T-helper 17 cell (primary cell): ENCODE data around the gene TOP3A. TPM values are rescaled to one million over a fixed set of nuclear protein-coding genes. Genes with fewer than 3 reads are reported as not detected.

Experiments used
- ATAC-seq: fragments of 150-1000 bp; cut with Tn5 transposase; 2 replicates; pipeline ENCODE4 v1.10.0; 2021; ENCODE audit warnings: mild to moderate bottlenecking, moderate library complexity
- DNase-seq, 3 donors: peaks; one replicate each; pipeline versions ENCODE4 v3.0.0 to v3.0.0-alpha.2; 2020 to 2021
- H3K9me3 ChIP-seq: one replicate; pipeline ENCODE4 v1.7.0; 2013; ENCODE audit warnings: low read length, mild to moderate bottlenecking; ENCODE audit not compliant: control insufficient read depth, poor library complexity, severe bottlenecking
- H3K27ac Mint-ChIP-seq: one replicate; pipeline ENCODE4 v1.8.0; 2022; ENCODE audit warnings: mild to moderate bottlenecking, moderate library complexity, mixed read lengths
- H3K27me3 Mint-ChIP-seq: one replicate; pipeline ENCODE4 v1.8.0; 2022; ENCODE audit warnings: mixed read lengths
- H3K36me3 Mint-ChIP-seq: one replicate; pipeline ENCODE4 v1.8.0; 2022; ENCODE audit warnings: low read depth, mixed read lengths
- H3K4me1 Mint-ChIP-seq: one replicate; pipeline ENCODE4 v1.8.0; 2022; ENCODE audit warnings: mild to moderate bottlenecking, mixed read lengths
- H3K4me3 Mint-ChIP-seq: one replicate; pipeline ENCODE4 v1.8.0; 2022; ENCODE audit warnings: mild to moderate bottlenecking, moderate library complexity, mixed read lengths
- total RNA-seq, 4 donors: library from RNA in 2 of 4; stranded (reverse) in 2 of 4; gene quantifications; one replicate each; pipeline ENCODE4 v1.2.3 and lab custom pipeline; 2022 to 2026

Gene TOP3A
- total RNA-seq, 2 donors from 2014 or later = 31.8 to 38.4 TPM

GRCh38 chr17:18280766-18281371 is 33.9 kb downstream of the TOP3A start:
- no peak overlapping the region for H3K4me3 Mint-ChIP-seq
- no peak overlapping the region for H3K27ac Mint-ChIP-seq

GRCh38 chr17:18280249-18280648 is 34.5 kb downstream of the TOP3A start:
- no peak for ATAC-seq
- H3K4me1 Mint-ChIP-seq = no peaks in the 10 kb centered on the region
- H3K27ac Mint-ChIP-seq = no peak overlapping the region
- H3K27me3 Mint-ChIP-seq = no peaks in the 10 kb centered on the region
- no peak overlapping the region for H3K4me3 Mint-ChIP-seq
- no peaks in the 10 kb centered on the region for H3K9me3 ChIP-seq
- H3K36me3 Mint-ChIP-seq = no peaks in the 10 kb centered on the region
- DNase-seq = no peak

More at GRCh38 chr17:18280766-18281371, 33.9 kb downstream of the TOP3A start:
- DNase-seq = no peak
- H3K36me3 Mint-ChIP-seq = no peaks in the 10 kb centered on the region
- ATAC-seq = no peak
- no peaks in the 10 kb centered on the region for H3K27me3 Mint-ChIP-seq
- H3K4me1 Mint-ChIP-seq = no peaks in the 10 kb centered on the region
- no peaks in the 10 kb centered on the region for H3K9me3 ChIP-seq

DNA sequence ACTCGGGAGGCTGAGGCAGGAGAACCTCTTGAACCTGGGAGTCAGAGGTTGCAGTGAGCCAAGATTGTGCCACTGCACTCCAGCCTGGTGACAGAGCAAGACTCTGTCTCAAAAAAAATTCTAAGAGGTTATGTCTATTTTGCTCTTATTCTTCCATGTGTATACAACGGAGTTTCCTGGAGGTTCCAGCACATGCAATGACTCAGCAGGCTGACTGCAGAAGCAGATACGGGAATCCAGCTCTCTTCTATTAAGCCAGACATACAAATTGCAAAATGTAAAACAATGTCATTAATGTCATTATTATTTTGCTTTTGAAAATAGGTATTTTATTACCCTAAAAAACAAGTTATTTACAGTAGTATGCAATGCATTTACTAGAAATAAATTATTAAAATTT is 35.9 kb downstream of the TOP3A start:
- Mint-ChIP-seq H3K4me1 (no peaks in the 10 kb centered on the region), H3K36me3 (no peaks in the 10 kb centered on the region), H3K27me3 (no peaks in the 10 kb centered on the region), H3K27ac (no peak overlapping the region), H3K4me3 (no peak overlapping the region)
- DNase-seq (no peak), ATAC-seq (no peak)
- H3K9me3 ChIP-seq = no peaks in the 10 kb centered on the region

GRCh38 chr17:18277076-18277475 is 37.7 kb downstream of the TOP3A start:
- DNase-seq (no peak), ATAC-seq (no peak)
- H3K27ac Mint-ChIP-seq = no peak overlapping the region
- H3K4me3 Mint-ChIP-seq = no peak overlapping the region
- H3K36me3 Mint-ChIP-seq = peaks cover under 1% of the 10 kb centered on the region
- H3K27me3 Mint-ChIP-seq = no peaks in the 10 kb centered on the region
- no peaks in the 10 kb centered on the region for H3K4me1 Mint-ChIP-seq
- no peaks in the 10 kb centered on the region for H3K9me3 ChIP-seq

DNA sequence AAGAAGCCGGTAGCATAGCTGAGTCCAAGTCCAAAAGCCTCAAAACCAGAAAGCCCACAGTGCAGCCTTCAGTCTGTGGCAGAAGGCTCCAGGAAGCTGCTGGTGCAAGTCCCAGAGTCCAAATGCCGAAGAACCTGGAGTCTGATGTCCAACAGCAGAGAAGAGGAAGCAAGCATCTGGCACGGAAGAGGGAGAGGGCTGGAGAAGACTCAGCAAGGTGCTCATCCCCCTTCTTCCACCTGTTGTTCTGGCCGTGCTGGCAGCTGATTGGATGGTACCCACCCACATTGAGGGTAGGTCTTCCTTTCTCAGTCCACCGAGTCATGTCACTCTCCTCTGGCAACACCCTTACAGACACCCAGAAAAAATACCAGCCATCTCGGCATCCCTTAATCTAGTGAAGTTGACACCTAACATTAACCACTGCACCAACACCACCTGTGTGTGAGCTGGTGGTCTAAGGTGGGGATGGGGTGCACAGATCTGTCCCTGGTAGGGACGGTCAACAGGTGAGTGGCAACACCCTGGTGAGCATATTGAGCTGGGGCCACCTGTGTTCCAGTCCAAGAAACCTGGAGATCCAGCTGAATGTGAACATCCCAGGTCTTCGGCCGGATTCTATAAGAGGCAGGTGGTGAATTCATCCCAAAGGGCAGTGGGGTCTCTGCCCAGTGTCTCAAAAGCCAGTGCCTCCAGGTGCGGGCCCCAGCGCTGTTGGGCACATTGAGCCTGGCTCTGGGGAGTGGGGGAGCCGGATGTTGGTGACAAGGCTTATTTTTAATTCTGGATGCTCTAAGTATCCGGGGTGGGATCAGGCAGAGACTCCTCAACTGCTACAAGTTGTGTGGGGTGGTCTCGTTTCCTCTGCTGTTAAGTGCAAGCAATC is 44.5 kb downstream of the TOP3A start:
- no peaks in the 10 kb centered on the region for H3K27me3 Mint-ChIP-seq
- H3K9me3 ChIP-seq = no peaks in the 10 kb centered on the region
- DNase-seq (no peak), ATAC-seq (no peak)
- H3K4me3 Mint-ChIP-seq = no peak overlapping the region
- peaks cover 2% of the 10 kb centered on the region for H3K36me3 Mint-ChIP-seq
- H3K27ac Mint-ChIP-seq = no peak overlapping the region
- peaks cover 2% of the 10 kb centered on the region for H3K4me1 Mint-ChIP-seq

GRCh38 chr17:18267927-18268711 is 46.7 kb downstream of the TOP3A start:
- no peaks in the 10 kb centered on the region for H3K27me3 Mint-ChIP-seq
- DNase-seq (no peak), ATAC-seq (no peak)
- H3K4me3 Mint-ChIP-seq = no peak overlapping the region
- peaks cover 5% of the 10 kb centered on the region for H3K4me1 Mint-ChIP-seq
- H3K9me3 ChIP-seq = no peaks in the 10 kb centered on the region
- H3K36me3 Mint-ChIP-seq = peaks cover 2% of the 10 kb centered on the region
- no peak overlapping the region for H3K27ac Mint-ChIP-seq

DNA sequence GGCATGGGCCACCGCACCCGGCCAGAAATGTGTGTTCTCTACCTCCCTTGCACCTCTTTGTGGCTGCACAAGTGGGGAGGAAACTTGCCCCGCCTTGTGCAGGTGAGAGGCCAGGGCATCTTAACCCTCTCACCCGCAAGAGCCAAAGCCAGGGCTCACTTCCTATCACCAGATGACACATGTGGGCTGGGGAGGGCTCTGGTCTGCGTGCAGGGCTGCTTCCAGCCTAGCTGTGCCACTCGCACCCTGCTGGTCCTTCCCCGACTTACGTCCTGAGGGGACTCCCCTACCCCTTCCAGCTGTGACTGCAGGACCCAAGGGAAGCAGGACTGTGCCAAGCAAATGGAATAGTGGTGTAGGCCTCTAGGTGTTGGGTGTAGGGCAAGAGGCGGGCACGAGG is 47.4 kb downstream of the TOP3A start:
- Mint-ChIP-seq H3K36me3 (peaks cover 2% of the 10 kb centered on the region), H3K27me3 (no peaks in the 10 kb centered on the region), H3K4me3 (no peak overlapping the region), H3K27ac (no peak overlapping the region), H3K4me1 (peaks cover 6% of the 10 kb centered on the region)
- H3K9me3 ChIP-seq = no peaks in the 10 kb centered on the region
- DNase-seq (no peak), ATAC-seq (no peak)

- DNase-seq (no peak), ATAC-seq (no peak)
- no peaks in the 10 kb centered on the region for H3K27me3 Mint-ChIP-seq
- no peaks in the 10 kb centered on the region for H3K36me3 Mint-ChIP-seq
- no peak overlapping the region for H3K27ac Mint-ChIP-seq
- peaks cover 20% of the 10 kb centered on the region for H3K4me1 Mint-ChIP-seq
- no peak overlapping the region for H3K4me3 Mint-ChIP-seq
- H3K9me3 ChIP-seq = no peaks in the 10 kb centered on the region
Observed at GRCh38 chr17:18263885-18264682, 50.7 kb downstream of the TOP3A start.

- Mint-ChIP-seq H3K27me3 (no peaks in the 10 kb centered on the region), H3K27ac (no peak overlapping the region), H3K4me1 (peaks cover 23% of the 10 kb centered on the region), H3K4me3 (no peak overlapping the region), H3K36me3 (no peaks in the 10 kb centered on the region)
- H3K9me3 ChIP-seq = no peaks in the 10 kb centered on the region
- no peak for DNase-seq
- ATAC-seq = no peak
Observed at GRCh38 chr17:18262641-18263040, 52.2 kb downstream of the TOP3A start.

DNA sequence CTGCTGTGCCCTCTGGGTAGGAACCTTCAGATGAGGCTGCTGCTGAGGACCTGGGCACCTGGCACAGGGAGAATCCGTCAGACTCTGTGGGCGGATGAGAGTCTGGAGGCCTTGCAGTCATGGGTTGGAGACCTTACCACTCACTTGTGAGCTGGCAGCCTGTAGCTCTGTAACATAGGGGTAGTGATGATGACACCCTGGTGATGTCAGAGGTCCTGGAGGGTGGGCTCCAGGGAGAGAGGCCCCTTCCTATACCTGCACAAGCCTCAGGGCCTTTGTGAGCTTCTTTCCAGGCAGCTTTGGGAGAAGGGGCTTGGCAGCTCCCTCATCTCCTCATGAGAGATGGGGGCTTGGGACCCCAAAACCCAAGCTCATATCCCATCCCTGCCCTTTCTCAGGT is 52.7 kb downstream of the TOP3A start:
- H3K9me3 ChIP-seq = no peaks in the 10 kb centered on the region
- Mint-ChIP-seq H3K36me3 (no peaks in the 10 kb centered on the region), H3K4me3 (peak overlapping the region; percentile 86), H3K27me3 (no peaks in the 10 kb centered on the region), H3K4me1 (peaks cover 24% of the 10 kb centered on the region), H3K27ac (no peak overlapping the region)
- ATAC-seq (no peak), DNase-seq (no peak)

DNA sequence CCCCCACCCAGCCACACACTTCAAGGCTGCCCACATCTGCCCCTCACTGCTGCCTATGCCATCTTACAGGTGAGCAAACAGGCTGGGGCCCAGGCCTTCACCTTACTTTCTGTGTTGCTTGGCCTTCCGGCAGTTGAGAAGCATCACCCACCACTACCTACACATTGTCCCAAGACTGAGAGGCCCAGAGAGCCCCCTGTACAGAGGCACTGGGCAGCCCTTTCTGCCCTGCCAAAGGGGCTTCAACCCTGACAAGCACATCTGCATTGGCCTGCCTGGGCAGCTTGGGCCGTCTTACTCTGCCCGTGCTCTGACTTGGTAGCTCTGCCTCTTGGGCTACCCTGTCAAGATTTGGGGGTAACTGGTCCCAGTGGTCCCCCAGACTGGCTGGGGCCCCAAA is 53.1 kb downstream of the TOP3A start:
- Mint-ChIP-seq H3K36me3 (no peaks in the 10 kb centered on the region), H3K27me3 (no peaks in the 10 kb centered on the region), H3K27ac (peak overlapping the region; percentile 54), H3K4me1 (peaks cover 28% of the 10 kb centered on the region), H3K4me3 (peak overlapping the region; percentile 86)
- no peaks in the 10 kb centered on the region for H3K9me3 ChIP-seq
- ATAC-seq (no peak), DNase-seq (no peak)

GRCh38 chr17:18261146-18261515 is 53.7 kb downstream of the TOP3A start:
- Mint-ChIP-seq H3K4me1 (peaks cover 28% of the 10 kb centered on the region), H3K36me3 (no peaks in the 10 kb centered on the region), H3K27me3 (no peaks in the 10 kb centered on the region), H3K27ac (peak overlapping the region; percentile 54), H3K4me3 (peak overlapping the region; percentile 86)
- no peaks in the 10 kb centered on the region for H3K9me3 ChIP-seq
- DNase-seq (no peak), ATAC-seq (no peak)
